Neural crest cell (in vitro differentiated cells): ENCODE data around the gene LCMT1. TPM values are rescaled to one million over a fixed set of nuclear protein-coding genes. Genes with fewer than 3 reads are reported as not detected.
A peak's percentile ranks its signal among the peaks of the same experiment; 100 is the strongest.
"Not testable (repeated sequence)": the region's sequence is repeated elsewhere in the genome, so short reads cannot be mapped to it uniquely, and the experiment has no call there.

ENCODE experiments used
- DNase-seq: peaks from one replicate; pipeline ENCODE4 v3.0.0; 2021; ENCODE audit warnings: low read depth, mixed read lengths, low spot score
- H3K27ac Mint-ChIP-seq: one replicate; pipeline ENCODE4 v1.8.0; 2021; ENCODE audit warnings: mild to moderate bottlenecking, mixed read lengths; ENCODE audit not compliant: unreplicated experiment
- H3K27me3 Mint-ChIP-seq: 2 replicates; pipeline ENCODE4 v1.8.0; 2021; ENCODE audit warnings: low read depth, mild to moderate bottlenecking, mixed read lengths
- H3K36me3 Mint-ChIP-seq: 2 replicates; pipeline ENCODE4 v1.8.0; 2021; ENCODE audit warnings: low read depth, mild to moderate bottlenecking, mixed read lengths
- H3K4me1 Mint-ChIP-seq: 2 replicates; pipeline ENCODE4 v1.8.0; 2021; ENCODE audit warnings: mixed read lengths
- H3K4me3 Mint-ChIP-seq: one replicate; pipeline ENCODE4 v1.8.0; 2021; ENCODE audit warnings: mild to moderate bottlenecking, mixed read lengths
- H3K9me3 Mint-ChIP-seq: 2 replicates; pipeline ENCODE4 v1.8.0; 2021; ENCODE audit warnings: mixed read lengths
- total RNA-seq: library from RNA; stranded (reverse); gene quantifications from 2 replicates; pipeline ENCODE4 v1.2.1, GENCODE V29; 2021
- TF ChIP-seq, protein P1 (sequence below): fragments of 200-600 bp; sonication (generic); conservative IDR thresholded peaks from 2 replicates; pipeline ENCODE4 v1.5.0; 2021; ENCODE audit warnings: antibody characterized with exemption, mild to moderate bottlenecking

LCMT1 gene
- total RNA-seq, 1 donor from 2014 or later: 52.2 TPM

GRCh38 chr16:25121824-25122600 is 10.5 kb downstream of the LCMT1 start:
- TF ChIP-seq, protein P1, sequence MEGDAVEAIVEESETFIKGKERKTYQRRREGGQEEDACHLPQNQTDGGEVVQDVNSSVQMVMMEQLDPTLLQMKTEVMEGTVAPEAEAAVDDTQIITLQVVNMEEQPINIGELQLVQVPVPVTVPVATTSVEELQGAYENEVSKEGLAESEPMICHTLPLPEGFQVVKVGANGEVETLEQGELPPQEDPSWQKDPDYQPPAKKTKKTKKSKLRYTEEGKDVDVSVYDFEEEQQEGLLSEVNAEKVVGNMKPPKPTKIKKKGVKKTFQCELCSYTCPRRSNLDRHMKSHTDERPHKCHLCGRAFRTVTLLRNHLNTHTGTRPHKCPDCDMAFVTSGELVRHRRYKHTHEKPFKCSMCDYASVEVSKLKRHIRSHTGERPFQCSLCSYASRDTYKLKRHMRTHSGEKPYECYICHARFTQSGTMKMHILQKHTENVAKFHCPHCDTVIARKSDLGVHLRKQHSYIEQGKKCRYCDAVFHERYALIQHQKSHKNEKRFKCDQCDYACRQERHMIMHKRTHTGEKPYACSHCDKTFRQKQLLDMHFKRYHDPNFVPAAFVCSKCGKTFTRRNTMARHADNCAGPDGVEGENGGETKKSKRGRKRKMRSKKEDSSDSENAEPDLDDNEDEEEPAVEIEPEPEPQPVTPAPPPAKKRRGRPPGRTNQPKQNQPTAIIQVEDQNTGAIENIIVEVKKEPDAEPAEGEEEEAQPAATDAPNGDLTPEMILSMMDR: no peak
- peaks cover 6% of the 10 kb centered on the region for H3K4me1 Mint-ChIP-seq
- H3K36me3 Mint-ChIP-seq: no peaks in the 10 kb centered on the region
- no peaks in the 10 kb centered on the region for H3K9me3 Mint-ChIP-seq
- DNase-seq: no peak
- no peak overlapping the region for H3K4me3 Mint-ChIP-seq
- H3K27me3 Mint-ChIP-seq: no peaks in the 10 kb centered on the region
- no peak overlapping the region for H3K27ac Mint-ChIP-seq

DNA sequence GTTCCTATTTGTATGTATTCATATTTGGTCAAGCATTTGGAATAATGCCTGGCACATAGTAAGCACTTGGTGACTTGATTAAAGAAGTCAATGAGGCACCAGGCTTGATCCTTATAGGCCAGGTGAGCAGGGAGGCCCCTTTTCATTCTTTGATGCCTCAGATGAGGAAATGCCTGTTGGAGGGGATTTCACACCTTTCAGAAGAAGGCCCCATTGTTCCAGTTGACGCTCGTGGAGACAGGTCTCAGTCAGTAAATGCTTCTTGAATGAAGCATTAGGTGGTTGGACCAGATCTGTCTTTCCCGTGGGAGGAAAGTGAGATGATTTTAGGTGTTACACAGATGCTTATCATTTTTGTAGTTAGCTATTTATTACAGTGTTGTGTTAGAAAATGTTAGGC is 13.0 kb downstream of the LCMT1 start:
- H3K4me1 Mint-ChIP-seq: no peaks in the 10 kb centered on the region
- no peak for DNase-seq
- H3K4me3 Mint-ChIP-seq: no peak overlapping the region

GRCh38 chr16:25126086-25126666 is 14.6 kb downstream of the LCMT1 start:
- not testable (repeated sequence) for DNase-seq, H3K27me3 Mint-ChIP-seq, H3K9me3 Mint-ChIP-seq, H3K4me1 Mint-ChIP-seq, H3K36me3 Mint-ChIP-seq, H3K4me3 Mint-ChIP-seq
- peak overlapping the region; percentile 46 for H3K27ac Mint-ChIP-seq

More for the DNA sequence above, 13.0 kb downstream of the LCMT1 start:
- TF ChIP-seq, protein P1: no peak
- Mint-ChIP-seq H3K27me3 (no peaks in the 10 kb centered on the region), H3K27ac (no peak overlapping the region), H3K36me3 (no peaks in the 10 kb centered on the region), H3K9me3 (no peaks in the 10 kb centered on the region)

DNA sequence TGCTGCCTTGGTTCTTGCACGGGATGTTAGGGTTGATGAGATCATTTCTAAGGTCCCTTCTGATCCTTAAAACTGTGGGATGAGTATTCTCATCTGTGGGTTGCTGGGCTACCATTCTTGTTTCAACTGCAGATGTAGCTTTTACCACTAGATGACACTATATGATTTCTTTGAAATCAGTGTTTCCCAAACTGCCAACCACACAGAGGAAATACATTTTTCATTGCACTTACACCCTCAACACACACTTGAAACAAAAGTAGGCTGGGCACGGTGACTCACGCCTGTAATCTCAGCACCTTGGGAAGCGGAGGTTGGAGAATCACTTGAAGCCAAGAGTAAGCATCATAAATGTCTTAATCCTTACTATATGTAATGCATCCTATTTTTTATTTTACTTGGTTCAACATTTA is 15.3 kb downstream of the LCMT1 start:
- Mint-ChIP-seq H3K27me3 (no peaks in the 10 kb centered on the region), H3K36me3 (no peaks in the 10 kb centered on the region), H3K4me3 (no peak overlapping the region), H3K9me3 (no peaks in the 10 kb centered on the region), H3K27ac (no peak overlapping the region), H3K4me1 (no peaks in the 10 kb centered on the region)
- TF ChIP-seq, protein P1: peak; percentile 65
- no peak for DNase-seq

GRCh38 chr16:25132751-25133150 is 21.2 kb downstream of the LCMT1 start:
- not testable (repeated sequence) for H3K4me3 Mint-ChIP-seq, H3K4me1 Mint-ChIP-seq, H3K27ac Mint-ChIP-seq, H3K27me3 Mint-ChIP-seq, H3K36me3 Mint-ChIP-seq, DNase-seq, H3K9me3 Mint-ChIP-seq

DNA sequence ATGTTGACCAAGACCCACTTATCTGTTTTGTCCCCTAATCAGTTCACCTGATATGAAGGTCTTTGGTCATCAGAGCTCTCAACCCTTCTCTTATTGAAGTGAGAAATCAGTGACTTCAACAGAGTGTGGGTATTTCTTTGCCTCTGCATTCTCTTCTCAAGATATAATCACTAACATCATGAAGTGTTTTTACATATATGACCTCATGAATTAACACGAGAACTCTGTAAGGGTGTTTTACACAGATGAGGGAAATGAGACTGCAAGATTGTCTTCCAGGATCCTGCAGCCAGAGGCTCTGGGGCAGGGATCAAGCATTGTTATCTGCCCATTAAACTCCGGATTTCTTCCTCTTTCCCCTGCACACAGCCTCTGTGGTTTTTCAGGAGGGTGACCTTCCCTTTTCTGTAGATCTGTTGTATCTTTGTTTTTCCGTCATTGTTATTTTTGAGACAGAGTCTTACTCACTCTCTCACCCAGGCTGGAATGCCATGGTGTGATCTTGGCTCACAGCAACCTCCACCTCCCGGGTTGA is 22.7 kb downstream of the LCMT1 start:
- DNase-seq: no peak
- Mint-ChIP-seq H3K27ac (peak overlapping the region; percentile 68), H3K4me3 (no peak overlapping the region), H3K36me3 (no peaks in the 10 kb centered on the region), H3K27me3 (no peaks in the 10 kb centered on the region), H3K4me1 (no peaks in the 10 kb centered on the region), H3K9me3 (no peaks in the 10 kb centered on the region)
- TF ChIP-seq, protein P1: no peak
